ENCODE data around the gene SDF4.

Gene SDF4

GRCh38 chr1:1212780-1213344 is 18.9 kb downstream of the SDF4 start:
- Histone ChIP-seq H2AFZ (ENCODE audit: low read depth) (no peak overlapping the region), H3K9ac (no peak overlapping the region), H3K27ac (no peak overlapping the region), H3K4me1 (ENCODE audit: low read depth, poor library complexity, severe bottlenecking) (peaks cover 27% of the 10 kb centered on the region), H3K4me2 (no peak overlapping the region), H3K4me3 (IDR thresholded peaks at IDR 0.05; ENCODE audit: insufficient read depth, low read depth, low read length) (no peak overlapping the region), H3K36me3 (ENCODE audit: insufficient read depth) (no peaks in the 10 kb centered on the region), H3K27me3 (ENCODE audit: insufficient read depth, low read depth) (peaks cover 21% of the 10 kb centered on the region; the same call in 1 of the 2 replicates), H4K20me1 (ENCODE audit: insufficient read depth) (no peaks in the 10 kb centered on the region), H3K79me2 (ENCODE audit: insufficient read depth, low read depth) (no peaks in the 10 kb centered on the region)
- TF ChIP-seq, protein P1, sequence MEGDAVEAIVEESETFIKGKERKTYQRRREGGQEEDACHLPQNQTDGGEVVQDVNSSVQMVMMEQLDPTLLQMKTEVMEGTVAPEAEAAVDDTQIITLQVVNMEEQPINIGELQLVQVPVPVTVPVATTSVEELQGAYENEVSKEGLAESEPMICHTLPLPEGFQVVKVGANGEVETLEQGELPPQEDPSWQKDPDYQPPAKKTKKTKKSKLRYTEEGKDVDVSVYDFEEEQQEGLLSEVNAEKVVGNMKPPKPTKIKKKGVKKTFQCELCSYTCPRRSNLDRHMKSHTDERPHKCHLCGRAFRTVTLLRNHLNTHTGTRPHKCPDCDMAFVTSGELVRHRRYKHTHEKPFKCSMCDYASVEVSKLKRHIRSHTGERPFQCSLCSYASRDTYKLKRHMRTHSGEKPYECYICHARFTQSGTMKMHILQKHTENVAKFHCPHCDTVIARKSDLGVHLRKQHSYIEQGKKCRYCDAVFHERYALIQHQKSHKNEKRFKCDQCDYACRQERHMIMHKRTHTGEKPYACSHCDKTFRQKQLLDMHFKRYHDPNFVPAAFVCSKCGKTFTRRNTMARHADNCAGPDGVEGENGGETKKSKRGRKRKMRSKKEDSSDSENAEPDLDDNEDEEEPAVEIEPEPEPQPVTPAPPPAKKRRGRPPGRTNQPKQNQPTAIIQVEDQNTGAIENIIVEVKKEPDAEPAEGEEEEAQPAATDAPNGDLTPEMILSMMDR (conservative IDR thresholded peaks at IDR 0.05; ENCODE audit: low read depth, low read length), result no peak

DNA sequence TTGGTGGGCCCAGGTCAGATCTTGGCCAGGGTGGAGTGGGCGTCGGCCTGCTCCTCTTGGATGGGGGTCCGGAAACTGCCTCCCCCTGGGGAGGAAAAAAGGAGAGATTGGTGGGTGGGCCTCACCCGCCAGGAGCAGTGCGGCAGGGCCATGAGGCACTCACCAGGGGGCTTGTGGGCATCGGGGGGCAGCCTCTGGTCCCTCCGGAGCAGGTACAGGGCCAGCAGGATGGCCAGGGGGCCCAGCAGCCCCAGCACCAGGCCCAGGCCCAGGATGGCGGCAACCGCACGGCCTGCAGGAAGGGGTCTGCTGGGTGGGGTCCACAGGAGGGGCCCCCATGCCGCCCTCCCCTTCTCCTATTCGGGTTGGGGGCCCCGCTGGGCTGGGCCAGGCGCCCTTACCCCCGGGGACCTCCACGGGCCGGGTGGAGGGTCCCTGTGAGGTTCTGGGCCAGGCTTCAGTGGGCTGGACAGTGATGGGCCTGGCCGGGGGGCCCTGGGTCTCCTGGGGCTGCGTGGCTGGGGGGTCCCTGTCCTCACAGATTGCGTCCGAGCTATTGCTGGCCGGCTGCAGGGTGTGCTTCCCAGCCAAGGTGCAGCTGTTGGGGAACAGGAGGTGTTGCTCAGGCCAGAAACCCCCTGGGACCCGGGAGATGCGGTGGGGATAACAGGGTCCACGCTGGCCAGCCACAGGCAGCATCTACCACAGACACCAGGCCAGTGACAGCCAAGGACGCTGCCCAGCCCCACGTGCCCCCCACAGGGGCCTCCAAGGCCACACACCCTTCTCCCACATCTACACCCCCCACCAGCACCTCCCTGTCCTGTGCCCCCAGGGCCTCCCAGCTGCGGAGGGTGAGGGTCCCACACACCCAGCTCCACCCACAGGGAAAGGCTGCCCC is 20.0 kb downstream of the SDF4 start:
- Histone ChIP-seq H3K36me3 (ENCODE audit: insufficient read depth) (no peaks in the 10 kb centered on the region), H3K4me1 (ENCODE audit: low read depth, poor library complexity, severe bottlenecking) (peaks cover 34% of the 10 kb centered on the region), H3K4me3 (IDR thresholded peaks at IDR 0.05; ENCODE audit: insufficient read depth, low read depth, low read length) (no peak overlapping the region), H3K79me2 (ENCODE audit: insufficient read depth, low read depth) (no peaks in the 10 kb centered on the region), H4K20me1 (ENCODE audit: insufficient read depth) (no peaks in the 10 kb centered on the region), H3K27ac (no peak overlapping the region), H3K9ac (no peak overlapping the region), H3K4me2 (no peak overlapping the region), H2AFZ (ENCODE audit: low read depth) (no peak overlapping the region), H3K27me3 (ENCODE audit: insufficient read depth, low read depth) (peaks cover 28% of the 10 kb centered on the region)
- TF ChIP-seq, protein P1 (conservative IDR thresholded peaks at IDR 0.05; ENCODE audit: low read depth, low read length), result no peak

DNA sequence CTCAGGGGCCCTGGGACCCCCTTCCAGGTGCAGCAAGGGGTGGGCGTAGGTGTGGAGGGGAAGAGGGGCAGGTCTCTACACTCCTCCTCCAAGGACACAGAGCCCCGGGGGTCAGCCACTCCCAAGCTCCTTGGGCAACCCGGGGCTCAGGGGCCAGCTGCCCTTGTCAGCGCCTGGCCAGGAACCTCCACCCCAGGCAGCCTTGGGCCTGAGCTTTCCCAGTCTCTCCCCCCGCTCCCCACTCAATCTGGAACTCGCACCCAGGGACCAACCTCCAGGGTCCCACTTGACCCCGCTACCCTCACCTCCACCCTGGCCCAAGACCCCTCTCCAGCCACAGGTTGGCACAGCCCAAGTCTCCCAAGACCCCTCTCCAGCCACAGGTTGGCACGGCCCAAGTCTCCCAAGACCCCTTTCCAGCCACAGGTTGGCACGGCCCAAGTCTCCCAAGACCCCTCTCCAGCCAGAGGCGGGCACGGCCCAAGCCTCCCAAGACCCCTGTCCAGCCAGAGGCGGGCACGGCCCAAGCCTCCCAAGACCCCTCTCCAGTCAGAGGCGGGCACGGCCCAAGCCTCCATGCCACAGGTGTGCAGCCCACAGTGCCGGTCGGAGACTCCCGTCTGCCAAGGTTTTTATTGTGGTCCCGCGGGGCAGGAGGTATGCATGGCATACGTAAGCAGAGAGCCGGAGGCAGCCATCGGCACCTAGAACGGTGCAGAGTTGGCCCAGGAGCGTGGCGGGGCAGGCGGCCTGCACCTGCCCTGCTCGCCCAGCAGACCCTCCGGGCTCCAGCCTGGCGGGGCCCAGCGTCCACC is 20.9 kb downstream of the SDF4 start:
- TF ChIP-seq, protein P1 (conservative IDR thresholded peaks at IDR 0.05; ENCODE audit: low read depth, low read length), result no peak
- Histone ChIP-seq H2AFZ (ENCODE audit: low read depth) (no peak overlapping the region), H3K4me2 (no peak overlapping the region), H3K79me2 (ENCODE audit: insufficient read depth, low read depth) (no peaks in the 10 kb centered on the region), H3K4me3 (IDR thresholded peaks at IDR 0.05; ENCODE audit: insufficient read depth, low read depth, low read length) (no peak overlapping the region), H3K4me1 (ENCODE audit: low read depth, poor library complexity, severe bottlenecking) (peaks cover 38% of the 10 kb centered on the region), H4K20me1 (ENCODE audit: insufficient read depth) (no peaks in the 10 kb centered on the region), H3K27ac (no peak overlapping the region), H3K27me3 (ENCODE audit: insufficient read depth, low read depth) (peaks cover 36% of the 10 kb centered on the region), H3K36me3 (ENCODE audit: insufficient read depth) (no peaks in the 10 kb centered on the region), H3K9ac (no peak overlapping the region)

DNA sequence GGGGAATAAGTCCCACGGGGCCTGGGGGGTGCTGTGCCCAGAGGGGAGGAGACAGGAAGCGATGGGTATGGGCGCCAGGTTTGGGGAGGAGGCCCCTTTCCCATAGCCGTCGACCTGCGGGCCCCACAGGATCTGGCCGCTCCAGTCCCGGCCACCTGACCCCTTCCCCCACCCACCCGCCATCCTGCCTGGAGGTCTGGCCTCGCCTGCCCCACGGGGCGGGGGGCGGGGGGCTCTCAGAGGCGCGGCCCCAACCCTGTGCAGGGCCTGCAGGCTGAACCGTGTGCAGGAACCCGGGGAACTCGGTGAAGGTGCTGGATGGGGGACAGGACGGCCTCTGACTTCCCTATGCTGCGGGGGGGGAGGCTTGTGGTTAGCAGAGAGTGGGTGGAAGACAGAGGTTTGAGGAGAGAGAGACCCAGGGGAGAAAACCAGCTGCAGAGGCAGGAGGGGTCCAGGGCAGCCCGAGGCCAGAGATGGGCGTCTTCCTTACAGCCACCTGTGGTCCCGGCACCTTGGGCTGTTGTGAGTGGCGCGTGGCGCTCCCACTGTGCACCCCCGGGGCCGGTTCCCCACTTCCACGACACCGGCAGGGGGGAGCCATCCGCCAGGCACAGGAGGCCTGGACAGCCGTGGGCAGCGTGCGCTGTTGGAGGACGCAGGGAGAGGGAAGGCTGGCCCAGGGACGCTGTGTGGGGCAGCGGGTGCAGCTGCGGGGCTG is 22.9 kb downstream of the SDF4 start:
- Histone ChIP-seq H3K36me3 (ENCODE audit: insufficient read depth) (no peaks in the 10 kb centered on the region), H3K4me1 (ENCODE audit: low read depth, poor library complexity, severe bottlenecking) (peaks cover 26% of the 10 kb centered on the region), H3K27me3 (ENCODE audit: insufficient read depth, low read depth) (peaks cover 56% of the 10 kb centered on the region), H3K4me3 (IDR thresholded peaks at IDR 0.05; ENCODE audit: insufficient read depth, low read depth, low read length) (no peak overlapping the region), H3K4me2 (peak overlapping the region; percentile 57; the same call in 1 of the 2 replicates), H3K9ac (no peak overlapping the region), H4K20me1 (ENCODE audit: insufficient read depth) (no peaks in the 10 kb centered on the region), H3K79me2 (ENCODE audit: insufficient read depth, low read depth) (no peaks in the 10 kb centered on the region), H3K27ac (no peak overlapping the region), H2AFZ (ENCODE audit: low read depth) (peak overlapping the region; percentile 42; the same call in 1 of the 2 replicates)
- TF ChIP-seq, protein P1 (conservative IDR thresholded peaks at IDR 0.05; ENCODE audit: low read depth, low read length), result no peak
